ENCODE data around the gene MLLT6.

The MLLT6 gene

GRCh38 chr17:38706505-38707216, 1.6 kb downstream of the MLLT6 start:
- DNase-seq (ENCODE audit: low spot score) = peak; percentile 45

GRCh38 chr17:38707678-38708351, 2.7 kb downstream of the MLLT6 start:
- DNase-seq (ENCODE audit: low spot score) = no peak

- DNase-seq (ENCODE audit: low spot score) = no peak
Measured at GRCh38 chr17:38709104-38709820, 4.2 kb downstream of the MLLT6 start.

GRCh38 chr17:38709864-38710603, 5.0 kb downstream of the MLLT6 start:
- no peak for DNase-seq (ENCODE audit: low spot score)

GRCh38 chr17:38710604-38710962, 5.5 kb downstream of the MLLT6 start:
- DNase-seq (ENCODE audit: low spot score) = no peak

GRCh38 chr17:38710985-38711384, 5.9 kb downstream of the MLLT6 start:
- no peak for DNase-seq (ENCODE audit: low spot score)

- DNase-seq (ENCODE audit: low spot score) = no peak
Measured at GRCh38 chr17:38711792-38712571, 6.9 kb downstream of the MLLT6 start.

- no peak for DNase-seq (ENCODE audit: low spot score)
Measured at GRCh38 chr17:38712593-38712992, 7.5 kb downstream of the MLLT6 start.

- no peak for DNase-seq (ENCODE audit: low spot score)
Measured at GRCh38 chr17:38713456-38714075, 8.5 kb downstream of the MLLT6 start.

- DNase-seq (ENCODE audit: low spot score) = no peak
Measured at GRCh38 chr17:38715216-38715943, 10.3 kb downstream of the MLLT6 start.

GRCh38 chr17:38716368-38717005, 11.4 kb downstream of the MLLT6 start:
- DNase-seq (ENCODE audit: low spot score) = no peak

- DNase-seq (ENCODE audit: low spot score) = no peak
Measured at GRCh38 chr17:38717139-38717745, 12.2 kb downstream of the MLLT6 start.

- no peak for DNase-seq (ENCODE audit: low spot score)
Measured at GRCh38 chr17:38719289-38719942, 14.3 kb downstream of the MLLT6 start.

GRCh38 chr17:38719943-38720641, 15.0 kb downstream of the MLLT6 start:
- DNase-seq (ENCODE audit: low spot score) = no peak

GRCh38 chr17:38720941-38721340, 15.9 kb downstream of the MLLT6 start:
- DNase-seq (ENCODE audit: low spot score) = no peak

GRCh38 chr17:38721802-38722201, 16.7 kb downstream of the MLLT6 start:
- no peak for DNase-seq (ENCODE audit: low spot score)

- no peak for DNase-seq (ENCODE audit: low spot score)
Measured at GRCh38 chr17:38724337-38724988, 19.4 kb downstream of the MLLT6 start.

GRCh38 chr17:38725066-38725465, 20.0 kb downstream of the MLLT6 start:
- DNase-seq (ENCODE audit: low spot score) = no peak

Measured in hepatic stellate cell (primary cell).